Measurements from ENCODE around the gene MXI1.

The MXI1 gene

DNA sequence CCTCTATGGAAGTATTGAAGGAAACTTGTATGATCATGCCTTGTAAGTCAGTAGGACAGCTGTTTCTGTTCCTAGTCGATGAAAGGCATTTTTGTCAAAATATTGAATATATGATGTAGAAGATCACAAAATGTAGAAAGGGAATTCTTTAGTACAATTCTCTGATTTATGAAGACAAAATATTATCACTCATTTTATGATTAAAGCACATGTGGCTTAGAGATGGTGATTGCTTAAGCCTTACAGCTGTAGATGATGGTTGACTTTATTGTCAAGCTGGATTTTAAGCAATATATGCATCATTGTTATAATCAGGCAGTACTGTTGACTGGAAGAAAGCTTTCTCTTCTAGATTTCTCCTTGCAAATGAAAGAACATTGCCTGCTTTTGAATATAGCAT, 26.4 kb downstream of the MXI1 start:
- no peaks in the 10 kb centered on the region for H3K27me3 ChIP-seq
- H3K9me3 ChIP-seq, result no peaks in the 10 kb centered on the region
- peaks cover 4% of the 10 kb centered on the region for H3K36me3 ChIP-seq
- DNase-seq, result no peak
- H3K4me1 ChIP-seq, result no peaks in the 10 kb centered on the region
- TF ChIP-seq CTCF (IDR thresholded peaks at IDR 0.05; ENCODE audit: low read depth, low read length), result no peak
- no peak overlapping the region for H3K4me3 ChIP-seq (ENCODE audit: low read depth, low read length)

DNA sequence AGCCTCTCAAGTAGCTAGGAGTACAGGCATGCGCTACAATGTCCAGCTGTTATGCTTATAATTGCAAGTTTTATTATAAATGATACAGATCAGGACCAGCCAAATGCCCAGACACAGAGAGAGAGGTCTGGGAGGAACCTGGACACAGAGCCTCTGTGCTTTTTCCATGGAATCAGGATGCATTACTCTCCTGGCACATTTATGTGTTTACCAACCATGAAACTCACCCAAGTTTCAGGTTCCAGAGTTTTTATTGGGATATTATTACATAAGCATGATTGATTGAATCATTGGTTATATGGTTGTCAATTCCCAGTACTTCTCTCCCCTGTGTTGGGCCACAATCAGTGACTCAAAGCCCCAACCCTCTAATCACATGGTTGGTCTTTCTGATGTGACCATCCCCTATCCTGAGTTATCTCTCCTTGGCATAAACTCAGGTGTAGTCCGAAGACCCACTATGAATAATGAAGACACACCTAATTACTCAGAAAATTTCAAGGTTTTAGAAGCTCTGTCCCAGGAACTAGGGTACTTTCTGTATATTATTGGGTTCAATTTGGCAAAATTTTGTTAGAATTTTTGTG, 30.6 kb downstream of the MXI1 start:
- no peak overlapping the region for H3K4me3 ChIP-seq (ENCODE audit: low read depth, low read length)
- DNase-seq, result no peak
- H3K9me3 ChIP-seq, result no peaks in the 10 kb centered on the region
- peaks cover 3% of the 10 kb centered on the region; the same call in 1 of the 2 replicates for H3K4me1 ChIP-seq
- H3K27me3 ChIP-seq, result no peaks in the 10 kb centered on the region
- TF ChIP-seq CTCF (IDR thresholded peaks at IDR 0.05; ENCODE audit: low read depth, low read length), result no peak
- H3K36me3 ChIP-seq, result peaks cover 4% of the 10 kb centered on the region

GRCh38 chr10:110239892-110240291, 32.5 kb downstream of the MXI1 start:
- TF ChIP-seq CTCF (IDR thresholded peaks at IDR 0.05; ENCODE audit: low read depth, low read length), result no peak
- Histone ChIP-seq H3K4me3 (ENCODE audit: low read depth, low read length) (no peak overlapping the region), H3K9me3 (no peaks in the 10 kb centered on the region), H3K4me1 (peaks cover 3% of the 10 kb centered on the region; the same call in 1 of the 2 replicates), H3K36me3 (peaks cover 4% of the 10 kb centered on the region), H3K27me3 (no peaks in the 10 kb centered on the region)
- DNase-seq, result no peak

DNA sequence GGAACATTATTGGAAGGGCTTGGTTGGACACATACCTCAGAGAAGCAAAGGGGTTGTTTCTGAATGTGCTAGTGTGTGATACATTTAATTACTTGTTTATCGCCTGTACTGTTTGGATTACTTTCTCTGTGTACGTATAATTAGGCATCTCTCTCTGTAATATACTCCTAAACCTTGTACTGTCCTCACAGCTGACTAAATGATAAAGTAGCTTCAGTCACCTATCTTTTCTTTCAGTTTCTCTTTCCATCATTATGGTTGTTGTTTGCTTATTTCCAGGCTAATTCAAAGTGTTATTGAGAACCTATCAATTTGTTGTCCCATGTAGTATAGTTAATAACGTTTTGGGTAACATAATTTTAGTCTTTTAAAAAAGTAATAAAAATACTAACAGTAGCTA, 34.0 kb downstream of the MXI1 start:
- no peak for DNase-seq
- TF ChIP-seq CTCF (IDR thresholded peaks at IDR 0.05; ENCODE audit: low read depth, low read length), result no peak
- Histone ChIP-seq H3K4me3 (ENCODE audit: low read depth, low read length) (no peak overlapping the region), H3K36me3 (peaks cover 11% of the 10 kb centered on the region), H3K4me1 (peaks cover 3% of the 10 kb centered on the region; the same call in 1 of the 2 replicates), H3K27me3 (no peaks in the 10 kb centered on the region), H3K9me3 (no peaks in the 10 kb centered on the region)

- no peak for TF ChIP-seq CTCF (IDR thresholded peaks at IDR 0.05; ENCODE audit: low read depth, low read length)
- peaks cover 11% of the 10 kb centered on the region for H3K36me3 ChIP-seq
- peaks cover 3% of the 10 kb centered on the region; the same call in 1 of the 2 replicates for H3K4me1 ChIP-seq
- no peaks in the 10 kb centered on the region for H3K27me3 ChIP-seq
- no peak for DNase-seq
- no peaks in the 10 kb centered on the region for H3K9me3 ChIP-seq
- H3K4me3 ChIP-seq (ENCODE audit: low read depth, low read length), result no peak overlapping the region
Measured at GRCh38 chr10:110241841-110242240, 34.4 kb downstream of the MXI1 start.

- Histone ChIP-seq H3K9me3 (no peaks in the 10 kb centered on the region), H3K4me1 (peaks cover 3% of the 10 kb centered on the region; the same call in 1 of the 2 replicates), H3K36me3 (peaks cover 9% of the 10 kb centered on the region), H3K27me3 (no peaks in the 10 kb centered on the region), H3K4me3 (ENCODE audit: low read depth, low read length) (no peak overlapping the region)
- no peak for TF ChIP-seq CTCF (IDR thresholded peaks at IDR 0.05; ENCODE audit: low read depth, low read length)
- no peak for DNase-seq
Measured at GRCh38 chr10:110242511-110242910, 35.1 kb downstream of the MXI1 start.

Measured in BE2C (cell line).